HG02870 (cell line): Measurements from ENCODE around the gene TGFBR1.

Experiments used
- ATAC-seq: cut with Tn5 transposase; IDR thresholded peaks from one replicate; pipeline ENCODE4 v1.9.1; 2021; ENCODE audit warnings: mild to moderate bottlenecking, moderate library complexity; ENCODE audit not compliant: unreplicated experiment

TGFBR1 gene

GRCh38 chr9:99166149-99166548 lies 61.2 kb downstream of the TGFBR1 start:
- ATAC-seq = no peak

DNA sequence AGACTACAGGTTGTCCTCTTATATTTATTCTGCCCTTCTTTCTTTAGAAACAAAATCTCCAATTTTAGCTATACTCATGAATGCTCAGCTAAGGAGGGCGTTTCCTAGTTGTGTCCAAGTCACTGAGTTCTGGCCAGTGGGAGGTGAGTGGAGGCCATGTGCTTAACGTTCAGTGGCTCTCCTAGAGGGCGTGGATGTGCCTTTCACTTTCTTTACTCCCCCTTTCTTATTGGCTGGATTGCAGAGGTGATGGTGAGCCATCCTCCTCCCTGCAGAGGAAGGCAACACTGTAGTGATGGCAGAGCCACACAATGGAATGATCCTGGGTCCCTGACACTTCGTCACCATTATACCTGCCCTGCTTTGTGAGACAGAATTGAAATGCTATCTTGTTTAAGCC lies 62.2 kb downstream of the TGFBR1 start:
- no peak for ATAC-seq

GRCh38 chr9:99167694-99168093 lies 62.8 kb downstream of the TGFBR1 start:
- no peak for ATAC-seq

GRCh38 chr9:99169086-99169485 lies 64.2 kb downstream of the TGFBR1 start:
- ATAC-seq = no peak

GRCh38 chr9:99169982-99170761 lies 65.3 kb downstream of the TGFBR1 start:
- no peak for ATAC-seq

GRCh38 chr9:99171225-99172123 lies 66.6 kb downstream of the TGFBR1 start:
- ATAC-seq = no peak

DNA sequence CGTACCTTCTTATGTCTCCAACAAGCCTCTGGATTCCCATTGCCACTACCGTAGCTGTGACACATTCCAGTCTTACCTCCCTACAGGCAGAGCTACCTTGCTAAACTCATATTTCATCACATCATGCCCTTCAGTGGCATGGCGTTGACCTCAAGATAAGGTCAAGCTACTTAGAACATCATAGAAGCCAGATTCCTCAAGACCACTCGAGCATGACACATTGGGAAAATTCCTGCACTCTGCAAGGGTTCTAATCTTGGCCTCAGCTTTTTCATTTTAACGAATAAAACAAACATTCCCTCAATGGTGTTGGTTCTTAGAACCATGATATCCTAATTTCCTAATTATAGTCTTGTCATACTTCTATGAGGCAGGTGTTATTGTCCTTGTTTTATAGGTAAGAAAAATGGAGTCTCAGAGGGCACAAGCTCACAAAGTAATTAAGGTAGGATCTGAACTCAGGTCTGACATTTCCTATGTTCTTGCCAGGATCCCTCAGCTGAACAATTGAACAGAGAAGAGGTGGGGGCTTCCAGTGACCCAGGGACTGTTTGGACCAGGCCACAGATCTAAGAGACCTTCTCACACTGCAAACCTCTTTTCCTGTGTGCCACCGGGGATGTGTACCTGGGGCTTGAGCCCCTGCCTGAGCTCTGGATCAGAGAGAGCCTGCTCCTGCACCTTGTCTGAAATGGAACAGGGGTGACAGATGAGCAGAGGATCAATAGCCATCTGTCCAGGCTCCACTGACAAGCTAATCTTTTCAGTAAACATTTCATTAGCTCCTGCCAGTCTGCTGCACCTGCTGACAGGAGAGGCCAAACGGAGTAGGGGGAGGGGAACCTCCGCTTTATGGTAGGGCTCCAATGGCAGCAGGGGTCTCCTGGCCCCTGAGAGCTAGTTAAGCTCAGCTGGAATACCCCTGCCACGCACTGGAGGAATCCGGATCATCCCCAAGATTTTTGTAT lies 67.5 kb downstream of the TGFBR1 start:
- ATAC-seq = no peak

- ATAC-seq = peak; percentile 76
These were observed 68.9 kb downstream of the TGFBR1 start for GRCh38 chr9:99173570-99174504.

GRCh38 chr9:99176527-99177013 lies 71.7 kb downstream of the TGFBR1 start:
- ATAC-seq = no peak

DNA sequence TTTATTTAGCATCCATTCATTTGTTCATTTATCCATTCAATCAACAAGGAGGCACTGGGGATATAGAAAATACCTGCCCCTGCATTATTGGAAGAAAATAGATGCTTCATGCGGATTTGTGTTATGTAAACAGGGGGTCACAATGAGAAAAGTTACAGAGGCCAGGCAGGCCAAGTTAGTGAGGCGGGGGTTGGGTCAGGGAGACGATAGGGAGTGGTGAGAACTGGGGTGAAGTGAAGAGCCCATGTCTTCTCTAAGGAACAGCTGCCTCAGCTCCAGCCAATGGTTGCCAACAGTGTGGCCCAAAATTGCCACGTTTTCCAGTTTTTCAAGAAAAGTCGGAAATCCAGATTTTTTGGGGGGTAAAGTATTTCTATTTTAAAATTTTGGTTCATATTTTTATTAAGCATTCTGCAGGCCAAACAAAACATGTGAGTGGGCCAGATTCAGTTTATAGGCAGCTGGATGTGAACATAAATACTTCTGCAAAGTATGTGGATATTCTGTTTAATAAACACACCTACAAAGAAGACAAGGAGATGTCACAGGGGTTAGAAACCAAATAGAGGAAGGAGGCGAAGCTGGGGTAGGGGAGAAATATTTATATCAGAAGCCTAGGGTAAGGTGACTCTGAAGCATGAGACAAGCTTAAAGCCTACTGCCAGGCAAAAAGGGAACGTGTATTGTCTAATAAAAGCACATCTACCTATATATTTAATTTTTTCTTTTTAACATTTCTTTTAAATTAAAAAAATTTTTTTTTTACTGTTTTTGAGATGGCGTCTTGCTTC lies 72.9 kb downstream of the TGFBR1 start:
- no peak for ATAC-seq

DNA sequence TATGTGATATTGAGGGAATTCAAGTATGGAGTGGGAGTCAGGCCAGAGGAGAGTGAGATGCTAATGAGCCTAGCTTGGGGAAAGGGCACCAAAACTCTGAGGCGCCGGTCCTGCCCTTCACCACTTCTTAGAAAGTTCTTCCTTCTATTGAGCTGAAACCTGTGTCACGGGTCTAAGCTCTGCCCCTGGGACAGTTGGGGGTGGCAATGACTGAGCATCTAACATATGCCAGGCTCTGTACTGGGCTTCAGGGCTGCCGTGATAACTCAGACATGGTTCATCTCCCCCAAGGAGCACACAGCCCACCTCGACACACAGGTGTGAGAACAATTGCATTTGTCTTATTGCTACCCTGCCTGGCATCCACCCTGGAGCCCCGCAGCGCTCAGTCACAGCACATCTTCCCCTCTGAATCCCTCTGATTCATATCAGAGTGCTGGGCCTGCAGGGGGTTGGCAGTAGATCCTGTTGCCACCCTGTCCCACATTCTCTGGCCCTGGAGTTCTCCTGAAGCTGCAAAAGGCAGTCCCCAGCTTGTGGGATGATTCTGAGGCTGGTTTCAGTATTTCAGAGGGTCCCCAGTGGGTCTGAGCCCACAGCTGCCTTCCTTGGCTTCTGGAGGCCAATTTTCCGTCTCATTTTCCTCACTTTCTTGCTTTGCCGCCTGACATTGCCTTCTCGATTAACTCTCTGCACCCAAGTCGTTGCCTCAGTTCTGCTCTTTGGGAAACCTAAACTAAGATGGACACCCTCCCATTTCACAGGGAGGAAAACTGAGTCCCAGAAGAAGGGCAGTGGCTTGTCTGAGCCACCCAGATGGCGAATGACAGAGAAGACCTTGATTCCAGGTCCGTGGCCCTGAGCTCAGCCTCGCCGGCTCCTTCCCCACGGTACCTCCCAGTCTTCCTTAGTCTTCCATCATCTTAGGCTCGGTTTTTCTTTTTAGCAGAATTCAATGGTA lies 74.3 kb downstream of the TGFBR1 start:
- no peak for ATAC-seq

GRCh38 chr9:99180199-99180598 lies 75.3 kb downstream of the TGFBR1 start:
- ATAC-seq = peak; percentile 66

DNA sequence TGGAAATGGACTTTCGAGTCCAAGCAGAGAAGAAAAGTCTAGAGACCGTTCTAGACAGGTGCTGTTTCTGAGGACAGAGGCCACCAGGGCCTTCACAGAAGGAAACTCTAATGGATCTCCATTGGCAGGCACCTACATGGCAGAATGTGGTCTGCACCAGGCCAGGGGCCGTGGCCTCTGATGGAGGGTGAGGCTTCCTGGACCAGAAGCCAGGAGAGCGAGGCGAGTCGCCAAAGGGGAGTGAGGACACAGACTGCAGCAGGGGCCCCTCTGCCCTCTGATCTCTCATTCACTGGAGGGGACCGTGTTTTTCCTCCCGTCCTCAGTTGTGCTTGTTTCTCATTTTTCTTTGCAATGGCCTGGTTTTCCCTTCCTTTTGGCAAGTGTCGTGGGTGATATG lies 75.7 kb downstream of the TGFBR1 start:
- no peak for ATAC-seq

DNA sequence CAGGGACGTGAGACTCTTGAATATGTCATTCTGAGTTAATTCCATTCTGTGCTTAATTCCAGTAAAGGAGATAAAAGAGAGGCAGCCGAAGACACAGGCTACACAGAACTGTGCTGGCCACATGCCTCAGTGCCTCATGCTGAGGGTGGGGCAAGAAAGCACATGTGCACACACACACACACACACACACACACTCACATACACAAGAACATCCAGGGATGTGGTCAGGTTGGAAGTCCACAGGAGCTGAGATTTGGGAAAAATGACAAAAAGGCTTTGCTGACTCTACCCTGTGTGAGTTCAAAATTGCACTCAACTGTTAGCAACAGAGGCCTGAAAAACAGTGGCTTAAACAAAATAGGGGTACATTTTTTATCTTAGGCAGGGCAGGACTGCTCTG lies 76.3 kb downstream of the TGFBR1 start:
- ATAC-seq = no peak

DNA sequence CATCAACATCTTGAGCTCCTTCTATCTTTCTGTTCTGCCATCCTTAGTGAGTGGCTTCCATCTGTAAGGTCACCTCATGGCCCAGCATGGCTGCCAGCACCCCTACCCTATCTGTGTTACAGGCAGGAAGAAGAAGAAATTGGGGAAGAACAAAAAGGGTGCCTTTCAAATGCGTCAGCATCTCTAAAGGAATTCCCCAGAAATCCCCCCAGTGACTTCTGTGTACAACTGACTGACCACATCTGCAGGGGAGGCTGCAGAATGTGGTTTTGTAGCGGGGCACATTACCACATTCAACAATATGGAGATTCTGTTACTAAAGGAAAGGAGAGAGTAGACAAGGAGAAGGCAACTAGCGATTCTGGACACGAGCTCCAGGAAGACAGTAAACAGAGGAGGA lies 76.7 kb downstream of the TGFBR1 start:
- peak; percentile 41 for ATAC-seq

- no peak for ATAC-seq
These were observed 77.4 kb downstream of the TGFBR1 start for GRCh38 chr9:99182356-99182755.

DNA sequence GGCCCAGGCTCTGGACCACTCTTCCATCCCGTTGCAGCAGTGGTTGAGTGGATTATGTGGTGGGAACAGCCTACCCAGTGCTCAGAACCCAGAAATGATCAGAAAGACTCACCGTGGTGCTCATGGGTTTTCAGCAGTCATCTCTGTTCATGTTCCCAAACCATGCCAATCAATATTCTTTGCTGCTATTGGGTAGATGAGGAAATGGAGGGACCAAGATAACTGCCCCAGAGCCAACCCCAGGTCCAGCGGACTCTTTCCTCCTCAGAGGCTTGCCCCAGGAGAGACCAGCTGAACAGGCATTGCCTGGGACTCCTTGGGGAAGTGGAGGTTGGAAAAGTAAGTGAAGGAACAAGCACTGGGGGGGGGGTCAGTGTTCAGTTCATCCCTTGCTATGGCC lies 78.7 kb downstream of the TGFBR1 start:
- no peak for ATAC-seq

- ATAC-seq = no peak
These were observed 79.2 kb downstream of the TGFBR1 start for GRCh38 chr9:99184110-99184474.
